Measurements from ENCODE around the gene TMEM41B. TPM values are rescaled to one million over a fixed set of nuclear protein-coding genes. Genes with fewer than 3 reads are reported as not detected.

The TMEM41B gene
- polyA plus RNA-seq, 1 donor from 2014 or later = 49.5 TPM

DNA sequence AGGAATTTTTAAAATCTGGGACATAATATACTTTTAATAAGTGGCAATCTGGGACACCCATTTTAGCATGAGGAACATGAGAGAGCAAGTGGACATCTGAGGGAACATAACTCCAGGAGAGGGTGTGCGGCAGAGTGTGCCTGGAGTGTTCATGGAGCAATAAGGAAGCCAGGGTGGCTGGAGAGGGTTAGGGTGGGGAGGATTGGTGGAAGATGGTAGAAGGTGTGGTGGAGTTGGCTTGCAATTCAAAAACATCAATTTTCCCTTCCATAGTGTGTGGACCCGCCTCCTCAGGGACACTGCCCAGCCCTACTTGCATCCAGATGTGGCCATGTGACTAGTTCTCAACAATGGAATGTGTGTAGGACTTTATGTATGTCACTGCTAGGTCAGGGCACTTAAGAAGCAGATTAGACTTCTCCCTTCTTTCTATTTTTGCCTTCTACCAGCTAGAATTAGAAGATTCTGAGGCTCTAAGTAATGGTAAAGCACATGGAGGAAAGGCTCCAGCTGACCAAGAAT, 44.8 kb downstream of the TMEM41B start:
- Histone ChIP-seq H4K20me1 (ENCODE audit: insufficient read depth) (no peaks in the 10 kb centered on the region), H3K9ac (ENCODE audit: low read length) (no peak overlapping the region), H3K9me2 (ENCODE audit: insufficient read depth, low read length) (no peaks in the 10 kb centered on the region), H3K36me3 (ENCODE audit: insufficient read depth, low read length) (no peaks in the 10 kb centered on the region), H3K9me3 (ENCODE audit: low read length) (no peaks in the 10 kb centered on the region), H2AFZ (ENCODE audit: low read depth, low read length) (no peak overlapping the region), H3K27ac (ENCODE audit: low read length) (no peak overlapping the region), H3K4me2 (ENCODE audit: low read length) (no peak overlapping the region), H3K27me3 (ENCODE audit: insufficient read depth, low read depth, low read length) (no peaks in the 10 kb centered on the region), H3K4me3 (ENCODE audit: low read length) (no peak overlapping the region), H3F3A (ENCODE audit: insufficient read depth, low read length, poor library complexity, severe bottlenecking) (no peaks in the 10 kb centered on the region), H3K79me2 (replicated peaks; ENCODE audit: insufficient read depth, low read length) (no peaks in the 10 kb centered on the region)
- TF ChIP-seq RAD21 (conservative IDR thresholded peaks at IDR 0.05) (no peak), POLR2AphosphoS5 (IDR thresholded peaks at IDR 0.05) (no peak), MXI1 (conservative IDR thresholded peaks at IDR 0.05; ENCODE audit: poor library complexity, severe bottlenecking) (no peak)
- TF ChIP-seq, protein P1, sequence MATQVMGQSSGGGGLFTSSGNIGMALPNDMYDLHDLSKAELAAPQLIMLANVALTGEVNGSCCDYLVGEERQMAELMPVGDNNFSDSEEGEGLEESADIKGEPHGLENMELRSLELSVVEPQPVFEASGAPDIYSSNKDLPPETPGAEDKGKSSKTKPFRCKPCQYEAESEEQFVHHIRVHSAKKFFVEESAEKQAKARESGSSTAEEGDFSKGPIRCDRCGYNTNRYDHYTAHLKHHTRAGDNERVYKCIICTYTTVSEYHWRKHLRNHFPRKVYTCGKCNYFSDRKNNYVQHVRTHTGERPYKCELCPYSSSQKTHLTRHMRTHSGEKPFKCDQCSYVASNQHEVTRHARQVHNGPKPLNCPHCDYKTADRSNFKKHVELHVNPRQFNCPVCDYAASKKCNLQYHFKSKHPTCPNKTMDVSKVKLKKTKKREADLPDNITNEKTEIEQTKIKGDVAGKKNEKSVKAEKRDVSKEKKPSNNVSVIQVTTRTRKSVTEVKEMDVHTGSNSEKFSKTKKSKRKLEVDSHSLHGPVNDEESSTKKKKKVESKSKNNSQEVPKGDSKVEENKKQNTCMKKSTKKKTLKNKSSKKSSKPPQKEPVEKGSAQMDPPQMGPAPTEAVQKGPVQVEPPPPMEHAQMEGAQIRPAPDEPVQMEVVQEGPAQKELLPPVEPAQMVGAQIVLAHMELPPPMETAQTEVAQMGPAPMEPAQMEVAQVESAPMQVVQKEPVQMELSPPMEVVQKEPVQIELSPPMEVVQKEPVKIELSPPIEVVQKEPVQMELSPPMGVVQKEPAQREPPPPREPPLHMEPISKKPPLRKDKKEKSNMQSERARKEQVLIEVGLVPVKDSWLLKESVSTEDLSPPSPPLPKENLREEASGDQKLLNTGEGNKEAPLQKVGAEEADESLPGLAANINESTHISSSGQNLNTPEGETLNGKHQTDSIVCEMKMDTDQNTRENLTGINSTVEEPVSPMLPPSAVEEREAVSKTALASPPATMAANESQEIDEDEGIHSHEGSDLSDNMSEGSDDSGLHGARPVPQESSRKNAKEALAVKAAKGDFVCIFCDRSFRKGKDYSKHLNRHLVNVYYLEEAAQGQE (IDR thresholded peaks at IDR 0.05; ENCODE audit: borderline replicate concordance) = no peak

DNA sequence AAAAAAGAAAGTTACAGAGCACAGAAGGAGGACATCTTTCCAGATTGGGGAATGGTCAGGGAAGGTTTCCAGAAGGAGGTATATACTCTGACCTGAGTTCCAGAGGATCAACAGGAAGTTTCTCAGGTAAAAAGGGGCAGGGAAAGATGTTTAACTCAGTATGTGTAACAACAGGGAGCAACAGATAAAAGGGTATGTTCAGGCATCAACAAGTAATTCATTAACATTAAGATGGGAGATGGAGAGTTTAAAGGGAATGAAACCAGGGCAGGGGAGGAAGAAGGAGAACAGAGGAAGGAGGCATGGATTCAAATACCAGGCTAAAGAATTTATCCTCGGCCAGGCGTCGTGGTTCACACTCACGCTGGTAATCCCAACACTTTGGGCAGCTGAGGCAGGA, 46.7 kb downstream of the TMEM41B start:
- Histone ChIP-seq H3K9me3 (ENCODE audit: low read length) (no peaks in the 10 kb centered on the region), H4K20me1 (ENCODE audit: insufficient read depth) (no peaks in the 10 kb centered on the region), H3K4me3 (ENCODE audit: low read length) (no peak overlapping the region), H3F3A (ENCODE audit: insufficient read depth, low read length, poor library complexity, severe bottlenecking) (no peaks in the 10 kb centered on the region), H3K9ac (ENCODE audit: low read length) (no peak overlapping the region), H3K27ac (ENCODE audit: low read length) (no peak overlapping the region), H3K27me3 (ENCODE audit: insufficient read depth, low read depth, low read length) (no peaks in the 10 kb centered on the region), H2AFZ (ENCODE audit: low read depth, low read length) (no peak overlapping the region), H3K79me2 (replicated peaks; ENCODE audit: insufficient read depth, low read length) (peaks cover 15% of the 10 kb centered on the region), H3K36me3 (ENCODE audit: insufficient read depth, low read length) (no peaks in the 10 kb centered on the region), H3K4me2 (ENCODE audit: low read length) (no peak overlapping the region), H3K9me2 (ENCODE audit: insufficient read depth, low read length) (no peaks in the 10 kb centered on the region)
- no peak for TF ChIP-seq EZH2 (IDR thresholded peaks at IDR 0.05; ENCODE audit: borderline replicate concordance, insufficient read depth, low read length, poor library complexity, severe bottlenecking)
- TF ChIP-seq, protein P2, sequence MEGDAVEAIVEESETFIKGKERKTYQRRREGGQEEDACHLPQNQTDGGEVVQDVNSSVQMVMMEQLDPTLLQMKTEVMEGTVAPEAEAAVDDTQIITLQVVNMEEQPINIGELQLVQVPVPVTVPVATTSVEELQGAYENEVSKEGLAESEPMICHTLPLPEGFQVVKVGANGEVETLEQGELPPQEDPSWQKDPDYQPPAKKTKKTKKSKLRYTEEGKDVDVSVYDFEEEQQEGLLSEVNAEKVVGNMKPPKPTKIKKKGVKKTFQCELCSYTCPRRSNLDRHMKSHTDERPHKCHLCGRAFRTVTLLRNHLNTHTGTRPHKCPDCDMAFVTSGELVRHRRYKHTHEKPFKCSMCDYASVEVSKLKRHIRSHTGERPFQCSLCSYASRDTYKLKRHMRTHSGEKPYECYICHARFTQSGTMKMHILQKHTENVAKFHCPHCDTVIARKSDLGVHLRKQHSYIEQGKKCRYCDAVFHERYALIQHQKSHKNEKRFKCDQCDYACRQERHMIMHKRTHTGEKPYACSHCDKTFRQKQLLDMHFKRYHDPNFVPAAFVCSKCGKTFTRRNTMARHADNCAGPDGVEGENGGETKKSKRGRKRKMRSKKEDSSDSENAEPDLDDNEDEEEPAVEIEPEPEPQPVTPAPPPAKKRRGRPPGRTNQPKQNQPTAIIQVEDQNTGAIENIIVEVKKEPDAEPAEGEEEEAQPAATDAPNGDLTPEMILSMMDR (IDR thresholded peaks at IDR 0.05; ENCODE audit: poor library complexity, severe bottlenecking) = no peak
- TF ChIP-seq, protein P1 (IDR thresholded peaks at IDR 0.05; ENCODE audit: borderline replicate concordance) = no peak
- no peak for TF ChIP-seq TAF1 (IDR thresholded peaks at IDR 0.05; ENCODE audit: low read depth)
- TF ChIP-seq MXI1 (conservative IDR thresholded peaks at IDR 0.05; ENCODE audit: poor library complexity, severe bottlenecking) = no peak
- no peak for TF ChIP-seq EP300 (conservative IDR thresholded peaks at IDR 0.05; ENCODE audit: poor library complexity, severe bottlenecking)
- no peak for TF ChIP-seq SMC3 (conservative IDR thresholded peaks at IDR 0.05; ENCODE audit: poor library complexity)
- no peak for TF ChIP-seq RAD21 (conservative IDR thresholded peaks at IDR 0.05)
- TF ChIP-seq POLR2AphosphoS5 (IDR thresholded peaks at IDR 0.05) = no peak

Data from neural cell (in vitro differentiated cells).